Measurements from ENCODE around the gene SLC6A19. TPM values are rescaled to one million over a fixed set of nuclear protein-coding genes. Genes with fewer than 3 reads are reported as not detected.
"Not testable (repeated sequence)": the region's sequence is repeated elsewhere in the genome, so short reads cannot be mapped to it uniquely, and the experiment has no call there.

Gene SLC6A19
- total RNA-seq, 1 experiment from 2014 or later: 0.07 TPM

GRCh38 chr5:1265026-1265425 lies 63.6 kb downstream of the SLC6A19 start:
- no peak overlapping the region for H3K4me3 ChIP-seq (ENCODE audit: insufficient read depth, low read depth, low read length)
- H3K27me3 ChIP-seq (ENCODE audit: control insufficient read depth, insufficient read depth, low read length): no peaks in the 10 kb centered on the region
- DNase-seq: no peak
- peaks cover 3% of the 10 kb centered on the region for H3K36me3 ChIP-seq (replicated peaks; ENCODE audit: control insufficient read depth, insufficient read depth, low read length)

- Histone ChIP-seq H3K27me3 (ENCODE audit: control insufficient read depth, insufficient read depth, low read length) (no peaks in the 10 kb centered on the region), H3K4me3 (ENCODE audit: insufficient read depth, low read depth, low read length) (no peak overlapping the region), H3K36me3 (replicated peaks; ENCODE audit: control insufficient read depth, insufficient read depth, low read length) (peaks cover 1% of the 10 kb centered on the region)
- DNase-seq: no peak
Observed at GRCh38 chr5:1265461-1266455, 64.4 kb downstream of the SLC6A19 start.

GRCh38 chr5:1266791-1267190 lies 65.4 kb downstream of the SLC6A19 start:
- Histone ChIP-seq H3K36me3 (replicated peaks; ENCODE audit: control insufficient read depth, insufficient read depth, low read length) (peaks cover 1% of the 10 kb centered on the region), H3K4me3 (ENCODE audit: insufficient read depth, low read depth, low read length) (no peak overlapping the region), H3K27me3 (ENCODE audit: control insufficient read depth, insufficient read depth, low read length) (no peaks in the 10 kb centered on the region)
- DNase-seq: no peak

- H3K36me3 ChIP-seq (replicated peaks; ENCODE audit: control insufficient read depth, insufficient read depth, low read length); H3K4me3 ChIP-seq (ENCODE audit: insufficient read depth, low read depth, low read length); DNase-seq; H3K27me3 ChIP-seq (ENCODE audit: control insufficient read depth, insufficient read depth, low read length): not testable (repeated sequence)
Observed at GRCh38 chr5:1267464-1267863, 66.1 kb downstream of the SLC6A19 start.

- no peaks in the 10 kb centered on the region for H3K27me3 ChIP-seq (ENCODE audit: control insufficient read depth, insufficient read depth, low read length)
- H3K4me3 ChIP-seq (ENCODE audit: insufficient read depth, low read depth, low read length): no peak overlapping the region
- DNase-seq: no peak
- peaks cover 1% of the 10 kb centered on the region for H3K36me3 ChIP-seq (replicated peaks; ENCODE audit: control insufficient read depth, insufficient read depth, low read length)
Observed at GRCh38 chr5:1268056-1268455, 66.7 kb downstream of the SLC6A19 start.

- Histone ChIP-seq H3K36me3 (replicated peaks; ENCODE audit: control insufficient read depth, insufficient read depth, low read length) (peaks cover 1% of the 10 kb centered on the region), H3K27me3 (ENCODE audit: control insufficient read depth, insufficient read depth, low read length) (no peaks in the 10 kb centered on the region), H3K4me3 (ENCODE audit: insufficient read depth, low read depth, low read length) (no peak overlapping the region)
- DNase-seq: no peak
Observed at GRCh38 chr5:1268666-1269065, 67.3 kb downstream of the SLC6A19 start.

GRCh38 chr5:1270426-1270825 lies 69.0 kb downstream of the SLC6A19 start:
- no peak for DNase-seq
- Histone ChIP-seq H3K4me3 (ENCODE audit: insufficient read depth, low read depth, low read length) (no peak overlapping the region), H3K27me3 (ENCODE audit: control insufficient read depth, insufficient read depth, low read length) (no peaks in the 10 kb centered on the region), H3K36me3 (replicated peaks; ENCODE audit: control insufficient read depth, insufficient read depth, low read length) (peaks cover 1% of the 10 kb centered on the region)

- Histone ChIP-seq H3K4me3 (ENCODE audit: insufficient read depth, low read depth, low read length) (no peak overlapping the region), H3K36me3 (replicated peaks; ENCODE audit: control insufficient read depth, insufficient read depth, low read length) (peaks cover 1% of the 10 kb centered on the region), H3K27me3 (ENCODE audit: control insufficient read depth, insufficient read depth, low read length) (no peaks in the 10 kb centered on the region)
- DNase-seq: no peak
Observed at GRCh38 chr5:1270933-1271914, 69.8 kb downstream of the SLC6A19 start.

GRCh38 chr5:1272201-1272600 lies 70.8 kb downstream of the SLC6A19 start:
- no peak overlapping the region for H3K4me3 ChIP-seq (ENCODE audit: insufficient read depth, low read depth, low read length)
- H3K27me3 ChIP-seq (ENCODE audit: control insufficient read depth, insufficient read depth, low read length): no peaks in the 10 kb centered on the region
- peaks cover 1% of the 10 kb centered on the region for H3K36me3 ChIP-seq (replicated peaks; ENCODE audit: control insufficient read depth, insufficient read depth, low read length)
- DNase-seq: no peak

GRCh38 chr5:1273745-1274144 lies 72.3 kb downstream of the SLC6A19 start:
- no peak for DNase-seq
- H3K36me3 ChIP-seq (replicated peaks; ENCODE audit: control insufficient read depth, insufficient read depth, low read length): peaks cover 5% of the 10 kb centered on the region
- H3K4me3 ChIP-seq (ENCODE audit: insufficient read depth, low read depth, low read length): no peak overlapping the region
- H3K27me3 ChIP-seq (ENCODE audit: control insufficient read depth, insufficient read depth, low read length): no peaks in the 10 kb centered on the region

GRCh38 chr5:1274471-1274870 lies 73.1 kb downstream of the SLC6A19 start:
- H3K27me3 ChIP-seq (ENCODE audit: control insufficient read depth, insufficient read depth, low read length): no peaks in the 10 kb centered on the region
- H3K4me3 ChIP-seq (ENCODE audit: insufficient read depth, low read depth, low read length): no peak overlapping the region
- no peak for DNase-seq
- H3K36me3 ChIP-seq (replicated peaks; ENCODE audit: control insufficient read depth, insufficient read depth, low read length): peaks cover 5% of the 10 kb centered on the region

Other genes starting within 250 kb of the SLC6A19 start
- gene NKD2, start 192.8 kb upstream of the SLC6A19 start, total RNA-seq (2014; rRNA removed; shearing (Covaris generic)): 4.9 and 5.7 TPM in 2 replicates
- 17.7 and 19.8 TPM in 2 replicates for gene SLC12A7, start 89.5 kb upstream of the SLC6A19 start, total RNA-seq (2014; rRNA removed; shearing (Covaris generic))
- gene SLC6A18, start 23.8 kb downstream of the SLC6A19 start, total RNA-seq (2014; rRNA removed; shearing (Covaris generic)): not detected in 2 replicates
- gene TERT, start 93.5 kb downstream of the SLC6A19 start, total RNA-seq (2014; rRNA removed; shearing (Covaris generic)): 15.1 and 27.1 TPM in 2 replicates
- gene CLPTM1L, start 143.5 kb downstream of the SLC6A19 start, total RNA-seq (2014; rRNA removed; shearing (Covaris generic)): 171 and 173 TPM in 2 replicates
- 0.07 TPM in 2 replicates for gene SLC6A3, start 243.8 kb downstream of the SLC6A19 start, total RNA-seq (2014; rRNA removed; shearing (Covaris generic))

Measured in H7 (cell line).